Kidney (tissue), 14 donors: ENCODE data around the gene SORBS1. TPM values are rescaled to one million over a fixed set of nuclear protein-coding genes. Genes with fewer than 3 reads are reported as not detected.

Experiments used
- DNase-seq, 5 donors: peaks; one replicate each; pipeline ENCODE4 v3.0.0-alpha.2; 2013 to 2020
- FAIRE-seq: peaks from 2 replicates; lab custom pipeline; 2012; peaks lifted over from hg19 to GRCh38; lab: Jason Lieb, UNC
- H3K27ac ChIP-seq, 2 donors: one replicate each; pipeline ENCODE4 v1.7.0; 2013; ENCODE audit warnings: low read depth in 2 of 2, low read length in 2 of 2, inconsistent platforms in 1 of 2
- H3K27me3 ChIP-seq: one replicate; pipeline ENCODE4 v1.7.1; 2013; ENCODE audit warnings: low read length, inconsistent platforms; ENCODE audit not compliant: control insufficient read depth, insufficient read depth
- H3K36me3 ChIP-seq, 3 donors: one replicate each; pipeline versions ENCODE4 v1.7.0 to v1.7.1; 2013; ENCODE audit warnings: low read length in 3 of 3, control low read depth in 1 of 3, inconsistent platforms in 1 of 3; ENCODE audit not compliant: insufficient read depth in 3 of 3, control insufficient read depth in 2 of 3
- H3K4me1 ChIP-seq, 3 donors: one replicate each; pipeline versions ENCODE4 v1.7.0 to v1.7.1; 2013; ENCODE audit warnings: low read length in 3 of 3, inconsistent platforms in 1 of 3, low read depth in 1 of 3; ENCODE audit not compliant: control insufficient read depth in 2 of 3, insufficient read depth in 2 of 3
- H3K4me3 ChIP-seq, 3 donors: one replicate each; pipeline versions ENCODE4 v1.7.0 to v1.8.1; 2013; ENCODE audit warnings: low read length in 3 of 3, control low read depth in 1 of 3, inconsistent platforms in 1 of 3
- H3K9ac ChIP-seq, 3 donors: one replicate each; pipeline versions ENCODE4 v1.7.0 to v1.7.1; 2013; ENCODE audit warnings: low read length in 3 of 3, control low read depth in 1 of 3, inconsistent platforms in 1 of 3
- H3K9me3 ChIP-seq, 3 donors: one replicate each; pipeline versions ENCODE4 v1.7.0 to v1.7.1; 2013; ENCODE audit warnings: low read length in 3 of 3, control low read depth in 1 of 3, inconsistent platforms in 1 of 3; ENCODE audit not compliant: control insufficient read depth in 2 of 3, insufficient read depth in 1 of 3
- CTCF ChIP-seq: IDR thresholded peaks from 3 replicates; pipeline ENCODE4 v1.5.1; 2012; ENCODE audit warnings: mild to moderate bottlenecking, moderate library complexity, borderline replicate concordance; ENCODE audit not compliant: insufficient read depth; ENCODE audit errors: extremely low read depth
- intact Hi-C: fragments of 100-400 bp; cut with DNase I; formaldehyde crosslinking; loops from one replicate; pipeline ENCODE4 v1.11.1; 2022
- polyA plus RNA-seq: library from polyadenylated mRNA; stranded (reverse); fragments of 350-450 nt; fragmentation: Illumina TruSeq; extraction: RNeasy Lipid Tissue Mini Kit (QIAGEN cat#74804); gene quantifications from one replicate; pipeline ENCODE4 v1.2.3, GENCODE V29; 2014; ENCODE audit warnings: low read depth, low replicate concordance; ENCODE audit not compliant: insufficient read depth
- total RNA-seq: library from RNA; stranded (reverse); fragmentation: NEBNext Ultra II Directional; extraction: Animal tissue kit (Norgen Biotek cat#: 25700); gene quantifications from one replicate; pipeline ENCODE4 v1.2.1, GENCODE V29; 2021
- donor health status: control.
- donor health status: control.
- donor health status: control.
- donor health status: control.
- donor health status: control.
- donor health status: DM: yes; HTN: yes; CAD: no.
- donor health status: Normal renal cell carcinoma (clear cell type).

SORBS1 gene
- total and polyA plus RNA-seq, 2 donors from 2014 or later: 12.2 to 91.7 TPM

GRCh38 chr10:95552679-95553342 is 8.4 kb downstream of the SORBS1 start:
- TF ChIP-seq CTCF: no peak
- Histone ChIP-seq H3K4me1 (no peaks in the 10 kb centered on the region), H3K27ac (no peak overlapping the region), H3K9ac (no peak overlapping the region), H3K4me3 (no peak overlapping the region), H3K27me3 (no peaks in the 10 kb centered on the region), H3K9me3 (peaks cover 0 to 3% (median 0%) of the 10 kb centered on the region in 3 donors), H3K36me3 (no peaks in the 10 kb centered on the region)
- FAIRE-seq (no peak), DNase-seq (no peak)
- intact Hi-C loops: no loop called here

DNA sequence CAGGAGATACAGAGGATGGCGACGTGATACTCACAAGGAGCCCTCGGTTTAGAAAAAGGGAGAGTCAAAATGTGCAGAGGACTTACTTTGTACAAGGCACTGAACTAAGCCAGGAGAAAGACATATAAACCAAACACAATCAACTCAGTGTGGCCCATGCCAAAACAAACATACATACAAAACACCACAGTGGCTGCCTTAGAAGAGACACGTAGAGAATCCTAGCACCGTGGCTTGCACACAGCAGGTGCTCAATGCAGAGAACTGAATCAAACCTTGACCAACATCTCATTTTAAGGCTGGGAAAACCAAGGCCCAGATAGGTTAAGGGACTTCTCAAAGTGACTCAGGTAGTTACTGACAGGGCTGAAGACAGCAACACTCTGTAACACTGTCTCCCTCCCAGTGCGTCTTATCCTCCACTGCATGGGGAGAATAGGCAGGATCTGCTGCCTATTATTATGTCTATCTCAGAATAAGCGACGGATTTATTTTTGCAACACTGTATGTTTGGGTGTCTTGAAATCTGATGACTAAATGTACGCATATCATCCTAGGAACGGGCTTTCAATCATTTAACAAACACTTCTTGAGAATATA is 11.0 kb downstream of the SORBS1 start:
- no peak for TF ChIP-seq CTCF
- Histone ChIP-seq H3K4me1 (no peaks in the 10 kb centered on the region), H3K36me3 (no peaks in the 10 kb centered on the region), H3K9ac (no peak overlapping the region), H3K9me3 (peaks cover 0 to 3% (median 0%) of the 10 kb centered on the region in 3 donors), H3K4me3 (no peak overlapping the region), H3K27me3 (no peaks in the 10 kb centered on the region), H3K27ac (no peak overlapping the region)
- intact Hi-C loops: no loop called here
- DNase-seq: peak in 1 of 5 donors; percentile 47
- no peak for FAIRE-seq

- H3K9me3 ChIP-seq: no peaks in the 10 kb centered on the region
- no peaks in the 10 kb centered on the region for H3K27me3 ChIP-seq
- no peak overlapping the region for H3K27ac ChIP-seq
- H3K4me3 ChIP-seq: no peak overlapping the region
- no peak for TF ChIP-seq CTCF
- intact Hi-C loops: no loop called here
- DNase-seq (no peak), FAIRE-seq (no peak)
- peaks cover 0 to 15% (median 5%) of the 10 kb centered on the region in 3 donors for H3K4me1 ChIP-seq
- no peaks in the 10 kb centered on the region for H3K36me3 ChIP-seq
- no peak overlapping the region for H3K9ac ChIP-seq
These were observed 13.3 kb downstream of the SORBS1 start for GRCh38 chr10:95547791-95548435.
